WI38 (cell line): ENCODE results near the gene DARS2.

Experiments used
- H3K4me3 ChIP-seq: 2 replicates; pipeline ENCODE4 v1.5.1; 2011; ENCODE audit warnings: low read depth, mild to moderate bottlenecking, control low read depth, low read length
- TF ChIP-seq, protein P1 (sequence below): IDR thresholded peaks from 2 replicates; pipeline ENCODE4 v1.5.1; 2012; ENCODE audit warnings: low read depth, mild to moderate bottlenecking, control low read depth, low read length

The DARS2 gene

DNA sequence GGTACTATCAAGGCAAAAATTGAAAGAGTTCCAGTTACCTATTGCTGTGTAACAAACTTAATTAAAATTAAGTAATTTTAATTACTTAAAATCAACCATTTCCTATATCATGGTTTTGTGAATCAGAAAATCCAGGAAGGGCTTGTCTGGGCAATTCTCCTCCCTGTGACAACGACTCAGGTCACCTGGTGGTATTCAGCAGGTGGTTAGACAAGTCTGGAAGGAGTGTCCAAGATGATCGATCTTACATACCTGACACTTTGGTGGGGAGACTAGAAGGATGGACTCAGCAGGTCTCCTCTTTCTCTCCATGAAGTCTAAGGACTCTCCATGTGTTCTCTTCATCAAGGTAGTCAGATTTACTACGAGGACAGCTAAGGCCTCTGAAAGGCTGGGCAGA lies 69.7 kb downstream of the DARS2 start:
- H3K4me3 ChIP-seq, result no peak overlapping the region
- TF ChIP-seq, protein P1, sequence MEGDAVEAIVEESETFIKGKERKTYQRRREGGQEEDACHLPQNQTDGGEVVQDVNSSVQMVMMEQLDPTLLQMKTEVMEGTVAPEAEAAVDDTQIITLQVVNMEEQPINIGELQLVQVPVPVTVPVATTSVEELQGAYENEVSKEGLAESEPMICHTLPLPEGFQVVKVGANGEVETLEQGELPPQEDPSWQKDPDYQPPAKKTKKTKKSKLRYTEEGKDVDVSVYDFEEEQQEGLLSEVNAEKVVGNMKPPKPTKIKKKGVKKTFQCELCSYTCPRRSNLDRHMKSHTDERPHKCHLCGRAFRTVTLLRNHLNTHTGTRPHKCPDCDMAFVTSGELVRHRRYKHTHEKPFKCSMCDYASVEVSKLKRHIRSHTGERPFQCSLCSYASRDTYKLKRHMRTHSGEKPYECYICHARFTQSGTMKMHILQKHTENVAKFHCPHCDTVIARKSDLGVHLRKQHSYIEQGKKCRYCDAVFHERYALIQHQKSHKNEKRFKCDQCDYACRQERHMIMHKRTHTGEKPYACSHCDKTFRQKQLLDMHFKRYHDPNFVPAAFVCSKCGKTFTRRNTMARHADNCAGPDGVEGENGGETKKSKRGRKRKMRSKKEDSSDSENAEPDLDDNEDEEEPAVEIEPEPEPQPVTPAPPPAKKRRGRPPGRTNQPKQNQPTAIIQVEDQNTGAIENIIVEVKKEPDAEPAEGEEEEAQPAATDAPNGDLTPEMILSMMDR, result no peak

DNA sequence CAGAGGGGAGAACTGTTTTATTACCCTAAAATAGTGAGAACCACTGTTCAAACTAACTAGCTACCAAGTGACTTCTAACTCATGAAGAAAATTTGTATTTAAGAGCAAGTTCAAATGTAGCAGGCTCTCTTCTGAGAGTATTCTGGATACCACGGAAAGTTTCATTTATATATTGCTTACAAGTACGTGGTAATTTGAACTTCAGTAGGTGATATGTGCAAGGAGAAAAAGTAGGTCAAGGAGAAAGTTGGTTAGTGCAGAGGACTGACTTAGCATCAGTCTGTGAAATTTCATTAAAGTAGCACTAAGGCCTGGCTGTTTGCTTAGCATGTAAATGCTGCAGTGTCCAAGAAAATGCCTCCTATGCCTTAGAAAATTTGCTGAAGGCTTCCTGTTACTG lies 76.0 kb downstream of the DARS2 start:
- H3K4me3 ChIP-seq, result no peak overlapping the region
- TF ChIP-seq, protein P1, result no peak

DNA sequence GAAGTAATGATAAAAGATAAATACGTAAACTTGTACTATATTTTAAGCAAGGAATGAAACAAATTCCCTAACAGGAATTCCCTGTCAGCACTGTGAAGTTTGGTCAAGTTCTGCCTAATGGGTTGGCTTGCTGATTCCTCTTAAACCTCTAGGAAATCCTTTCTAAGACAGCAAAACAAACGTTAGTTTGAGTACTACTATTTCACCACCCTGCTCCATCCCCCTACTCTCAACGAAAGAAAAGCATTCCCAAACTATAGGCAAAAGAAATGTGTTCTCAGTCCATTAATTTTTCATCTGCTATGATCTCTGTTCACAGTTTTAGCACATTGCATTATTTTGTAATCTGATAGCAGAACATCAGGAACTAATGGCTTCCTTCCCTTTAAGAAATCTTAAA lies 76.5 kb downstream of the DARS2 start:
- no peak overlapping the region for H3K4me3 ChIP-seq
- TF ChIP-seq, protein P1, result no peak

DNA sequence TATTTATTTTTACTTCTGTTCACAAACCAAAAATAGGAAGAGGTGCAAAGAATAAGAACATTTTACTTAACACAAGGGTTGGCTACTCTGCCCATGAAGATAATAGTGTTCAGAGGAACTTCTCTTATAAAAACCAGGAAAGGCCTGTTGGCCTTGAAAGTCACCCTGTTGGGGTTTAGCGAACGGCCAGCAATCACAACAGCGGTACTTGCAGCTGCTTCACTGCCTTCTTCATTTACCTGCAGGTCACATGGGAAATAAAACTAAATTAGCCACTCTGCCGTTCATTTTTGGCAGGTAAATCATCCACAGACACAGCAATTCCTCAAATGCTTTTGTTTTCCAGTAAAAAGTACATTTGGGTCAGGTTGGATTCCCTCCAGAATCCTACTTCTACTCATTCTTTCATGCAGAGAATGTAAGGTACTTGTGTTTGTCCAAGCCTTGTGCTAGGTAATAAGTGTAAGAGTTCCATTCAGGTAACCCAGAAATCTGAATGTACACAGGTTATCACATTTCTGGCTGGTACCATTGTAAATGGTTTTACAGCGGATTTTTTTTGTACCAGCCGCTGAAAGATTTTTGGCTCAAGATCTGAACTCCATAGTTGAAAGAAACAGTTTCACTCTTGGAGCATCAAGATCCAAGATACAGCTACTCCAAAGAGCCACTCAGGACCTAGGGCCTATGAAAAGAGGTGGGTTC lies 79.5 kb downstream of the DARS2 start:
- TF ChIP-seq, protein P1, result no peak
- H3K4me3 ChIP-seq, result no peak overlapping the region
